ENCODE results near the gene EZH1.

DNA sequence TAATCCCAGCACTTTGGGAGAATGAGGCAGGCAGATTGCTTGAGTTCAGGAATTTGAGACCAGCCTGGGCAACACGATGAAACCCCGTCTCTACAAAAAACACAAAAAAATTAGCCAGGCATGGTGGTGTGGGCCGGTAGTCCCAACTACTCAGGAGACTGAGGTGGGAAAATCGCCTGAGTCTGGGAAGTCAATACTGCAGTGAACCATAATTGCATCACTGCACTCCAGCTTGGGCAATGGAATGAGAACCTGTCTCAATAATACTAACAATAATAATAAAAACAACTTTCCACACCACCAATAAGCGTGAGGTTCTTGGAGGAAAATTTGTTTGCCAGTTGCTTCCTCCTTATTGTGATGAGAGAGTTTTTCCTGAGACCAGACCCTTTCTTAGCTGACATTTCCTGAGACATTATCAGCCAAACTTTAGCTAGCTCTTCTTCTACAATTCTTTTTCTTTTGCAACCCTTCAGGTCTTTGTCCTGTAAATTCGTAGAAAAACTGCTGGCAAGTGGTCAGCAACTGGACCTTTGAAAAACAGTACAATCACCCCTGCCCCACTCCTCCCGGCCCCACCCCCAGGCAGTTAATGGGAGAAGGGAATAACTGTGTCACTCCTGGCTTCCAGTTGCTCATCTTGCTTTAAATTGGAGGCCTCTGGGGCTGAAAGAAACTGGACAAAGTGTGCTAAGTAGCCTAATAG is 3.5 kb upstream of the EZH1 start:
- TF ChIP-seq, protein P1, sequence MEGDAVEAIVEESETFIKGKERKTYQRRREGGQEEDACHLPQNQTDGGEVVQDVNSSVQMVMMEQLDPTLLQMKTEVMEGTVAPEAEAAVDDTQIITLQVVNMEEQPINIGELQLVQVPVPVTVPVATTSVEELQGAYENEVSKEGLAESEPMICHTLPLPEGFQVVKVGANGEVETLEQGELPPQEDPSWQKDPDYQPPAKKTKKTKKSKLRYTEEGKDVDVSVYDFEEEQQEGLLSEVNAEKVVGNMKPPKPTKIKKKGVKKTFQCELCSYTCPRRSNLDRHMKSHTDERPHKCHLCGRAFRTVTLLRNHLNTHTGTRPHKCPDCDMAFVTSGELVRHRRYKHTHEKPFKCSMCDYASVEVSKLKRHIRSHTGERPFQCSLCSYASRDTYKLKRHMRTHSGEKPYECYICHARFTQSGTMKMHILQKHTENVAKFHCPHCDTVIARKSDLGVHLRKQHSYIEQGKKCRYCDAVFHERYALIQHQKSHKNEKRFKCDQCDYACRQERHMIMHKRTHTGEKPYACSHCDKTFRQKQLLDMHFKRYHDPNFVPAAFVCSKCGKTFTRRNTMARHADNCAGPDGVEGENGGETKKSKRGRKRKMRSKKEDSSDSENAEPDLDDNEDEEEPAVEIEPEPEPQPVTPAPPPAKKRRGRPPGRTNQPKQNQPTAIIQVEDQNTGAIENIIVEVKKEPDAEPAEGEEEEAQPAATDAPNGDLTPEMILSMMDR (IDR thresholded peaks at IDR 0.05), result no peak
- TF ChIP-seq POLR2A (IDR thresholded peaks at IDR 0.05) (no peak), EP300 (IDR thresholded peaks at IDR 0.05) (no peak)
